HG03460 (cell line): ENCODE data around the gene MAD1L1.

Source experiments
- ATAC-seq: cut with Tn5 transposase; IDR thresholded peaks from one replicate; pipeline ENCODE4 v1.9.1; 2021; ENCODE audit not compliant: unreplicated experiment

The MAD1L1 gene

DNA sequence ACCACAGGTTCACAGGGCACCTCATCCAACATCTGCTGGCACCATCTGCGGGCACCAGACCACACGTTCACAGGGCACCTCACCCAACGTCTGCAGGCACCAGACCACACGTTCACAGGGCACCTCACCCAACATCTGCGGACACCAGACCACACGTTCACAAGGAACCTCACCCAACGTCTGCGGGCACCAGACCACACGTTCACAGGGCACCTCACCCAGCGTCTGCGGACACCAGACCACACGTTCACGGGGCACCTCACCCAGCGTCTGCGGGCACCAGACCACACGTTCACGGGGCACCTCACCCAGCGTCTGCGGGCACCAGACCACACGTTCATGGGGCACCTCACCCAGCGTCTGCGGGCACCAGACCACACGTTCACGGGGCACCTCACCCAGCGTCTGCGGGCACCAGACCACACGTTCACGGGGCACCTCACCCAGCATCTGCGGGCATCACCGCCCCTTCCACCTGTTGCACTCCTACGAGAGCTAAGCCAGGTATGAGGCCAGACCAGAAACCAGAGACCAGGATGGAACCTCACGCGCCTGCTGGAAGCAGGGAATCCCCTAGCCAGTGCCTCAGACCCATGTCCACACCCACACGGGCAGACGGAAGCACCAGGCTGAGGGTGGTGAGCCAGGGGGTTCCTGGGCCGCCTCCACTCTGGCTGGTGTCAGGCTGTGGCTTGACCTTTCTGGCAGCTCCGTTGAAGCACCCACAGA lies 182.8 kb downstream of the MAD1L1 start:
- ATAC-seq = no peak

DNA sequence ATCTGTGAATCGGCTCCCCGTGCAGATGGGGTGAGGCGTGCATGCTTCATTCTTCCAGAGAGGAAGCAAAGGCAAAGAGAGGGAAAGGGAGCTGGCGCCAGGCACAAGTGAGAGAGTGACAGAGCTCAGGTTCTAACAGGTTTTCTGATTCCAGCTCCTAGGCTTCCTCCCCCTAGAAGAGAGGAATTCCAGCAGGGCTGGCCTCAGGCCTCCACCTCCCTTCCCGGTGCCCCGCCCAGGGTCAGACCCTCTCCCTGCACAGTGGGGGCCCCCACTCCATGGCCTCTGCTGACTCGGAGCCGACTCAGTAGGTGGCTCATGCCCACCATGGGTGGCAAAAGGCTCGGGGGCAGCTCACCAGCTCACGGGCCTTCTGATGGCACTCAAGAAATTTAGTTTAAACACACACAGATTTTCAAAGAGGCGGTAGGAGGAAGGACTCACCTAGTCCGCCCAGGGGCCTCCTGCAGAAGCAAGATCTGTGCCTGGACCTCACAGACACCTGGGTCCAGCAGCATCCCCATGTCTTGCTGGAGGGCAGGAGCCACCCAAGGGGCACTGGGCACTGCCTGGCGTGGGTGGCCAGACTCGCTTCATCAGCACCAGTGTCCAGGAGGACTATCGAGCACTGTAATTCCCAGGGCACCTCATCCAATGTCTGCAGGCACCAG lies 183.5 kb downstream of the MAD1L1 start:
- ATAC-seq = no peak

GRCh38 chr7:2048531-2048930 lies 184.2 kb downstream of the MAD1L1 start:
- no peak for ATAC-seq

- no peak for ATAC-seq
Measured at GRCh38 chr7:2048006-2048405, 184.7 kb downstream of the MAD1L1 start.

GRCh38 chr7:2046581-2047565 lies 185.9 kb downstream of the MAD1L1 start:
- ATAC-seq = no peak

GRCh38 chr7:2045559-2046405 lies 187.0 kb downstream of the MAD1L1 start:
- no peak for ATAC-seq

GRCh38 chr7:2044883-2045471 lies 187.8 kb downstream of the MAD1L1 start:
- no peak for ATAC-seq

- no peak for ATAC-seq
Measured at GRCh38 chr7:2044311-2044882, 188.3 kb downstream of the MAD1L1 start.

DNA sequence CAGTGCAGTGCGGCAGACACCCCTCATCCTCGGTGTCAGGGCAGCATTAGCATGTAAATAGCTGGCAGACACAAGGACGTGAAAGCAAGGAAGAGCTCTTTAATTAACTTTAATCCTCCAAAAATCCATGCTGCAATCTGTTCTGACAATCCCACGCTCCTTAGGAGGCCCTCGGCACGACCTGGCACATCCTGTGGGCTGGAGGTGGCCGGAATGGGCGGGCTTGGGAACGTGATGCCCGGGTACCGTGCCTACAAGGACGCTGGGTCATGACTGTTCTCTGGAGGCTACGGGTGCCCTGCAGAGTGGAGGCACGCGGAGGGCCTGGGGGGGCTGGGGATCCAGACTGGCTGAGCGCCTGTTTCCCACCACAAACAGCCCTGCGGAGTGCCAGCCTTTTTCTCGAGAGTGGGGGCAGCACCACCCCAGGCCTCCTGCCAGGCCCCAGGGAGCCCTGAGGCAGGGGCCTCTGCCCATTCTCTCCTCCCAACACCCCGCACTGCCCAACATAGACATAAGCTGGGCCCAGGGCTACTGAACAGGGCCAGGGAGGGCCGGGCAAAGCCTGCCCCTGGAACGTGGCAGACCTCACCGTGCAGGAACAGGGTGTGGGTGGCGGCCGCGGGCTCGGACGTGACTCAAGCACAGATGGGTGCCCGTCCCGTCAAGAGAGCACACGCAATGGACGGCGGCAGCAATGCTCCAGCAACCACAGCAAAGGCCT lies 189.3 kb downstream of the MAD1L1 start:
- ATAC-seq = no peak

DNA sequence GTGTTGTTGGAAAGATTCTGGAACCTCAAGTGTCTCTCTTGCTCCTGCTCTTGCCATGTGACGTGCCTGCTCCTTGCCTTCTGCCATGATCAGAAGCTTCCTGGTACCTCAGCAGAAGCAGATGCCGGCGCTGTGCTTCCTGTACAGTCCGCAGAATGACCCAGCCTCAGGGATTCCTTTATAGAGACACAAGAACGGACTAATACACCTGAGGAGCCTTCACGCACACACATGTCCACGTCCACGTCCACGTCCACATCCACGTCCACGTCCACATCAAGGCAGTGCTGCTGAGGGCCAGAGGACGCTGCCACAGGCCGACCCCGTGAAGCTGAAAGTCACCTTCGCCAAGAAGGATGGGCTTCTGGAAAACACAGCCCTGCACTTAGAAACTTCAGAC lies 190.1 kb downstream of the MAD1L1 start:
- no peak for ATAC-seq

- ATAC-seq = no peak
Measured at GRCh38 chr7:2041496-2042367, 191.0 kb downstream of the MAD1L1 start.

DNA sequence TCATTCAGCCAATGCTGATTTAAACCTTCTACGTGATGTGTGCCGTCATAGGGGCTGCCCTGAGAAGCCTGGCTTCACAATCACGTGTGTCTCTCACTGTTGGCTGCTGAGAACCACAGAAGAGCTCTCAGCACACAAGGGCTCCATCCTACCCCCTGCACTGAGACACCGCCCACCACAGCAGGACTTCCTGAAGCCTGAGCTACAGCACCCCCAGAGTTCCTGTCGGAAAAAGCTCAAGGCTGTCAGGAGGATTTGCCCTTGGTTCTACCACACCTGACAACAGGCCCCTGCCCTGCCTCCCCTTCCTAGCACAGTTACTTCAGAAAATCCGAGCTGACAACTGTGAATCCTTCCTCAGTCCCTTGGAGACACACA lies 191.9 kb downstream of the MAD1L1 start:
- no peak for ATAC-seq

GRCh38 chr7:2040201-2040892 lies 192.4 kb downstream of the MAD1L1 start:
- ATAC-seq = no peak

DNA sequence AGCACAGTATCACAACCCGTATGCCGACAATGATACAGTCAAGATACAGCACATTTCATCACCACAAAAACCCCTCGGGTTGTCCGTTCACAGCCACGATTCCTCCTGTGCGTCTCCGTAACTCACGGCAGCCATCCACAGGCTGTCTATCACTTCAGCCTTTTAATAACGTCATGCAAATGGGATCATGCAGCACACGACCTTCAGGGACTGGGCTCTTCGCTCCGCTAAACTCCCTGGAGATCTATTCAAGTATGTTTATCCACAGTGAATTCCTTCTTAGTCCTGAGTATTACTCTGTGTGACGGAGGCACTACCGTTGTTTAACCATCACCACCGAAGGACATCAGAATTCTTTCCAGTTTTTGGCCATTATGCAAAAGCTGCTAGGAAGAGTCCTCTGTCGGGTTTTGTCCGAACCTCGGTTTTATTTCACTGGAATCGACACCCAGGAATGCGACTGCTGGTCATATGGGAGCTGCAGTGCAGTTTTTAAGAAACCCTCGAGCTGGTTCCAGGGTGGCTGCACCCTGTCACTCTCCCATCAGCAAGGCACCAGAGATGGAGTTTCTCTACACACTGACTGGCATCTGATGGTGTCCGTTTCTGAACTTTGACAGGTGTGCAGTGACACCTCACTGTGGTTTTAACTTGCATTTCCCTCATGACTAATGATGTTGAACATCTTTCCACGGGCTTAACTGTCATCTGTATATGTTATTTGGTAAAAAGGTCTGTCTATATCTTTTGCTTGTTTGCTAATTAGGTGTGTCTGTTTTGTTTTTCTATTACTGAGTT lies 193.6 kb downstream of the MAD1L1 start:
- ATAC-seq = no peak

GRCh38 chr7:2037808-2038522 lies 194.8 kb downstream of the MAD1L1 start:
- ATAC-seq = no peak

DNA sequence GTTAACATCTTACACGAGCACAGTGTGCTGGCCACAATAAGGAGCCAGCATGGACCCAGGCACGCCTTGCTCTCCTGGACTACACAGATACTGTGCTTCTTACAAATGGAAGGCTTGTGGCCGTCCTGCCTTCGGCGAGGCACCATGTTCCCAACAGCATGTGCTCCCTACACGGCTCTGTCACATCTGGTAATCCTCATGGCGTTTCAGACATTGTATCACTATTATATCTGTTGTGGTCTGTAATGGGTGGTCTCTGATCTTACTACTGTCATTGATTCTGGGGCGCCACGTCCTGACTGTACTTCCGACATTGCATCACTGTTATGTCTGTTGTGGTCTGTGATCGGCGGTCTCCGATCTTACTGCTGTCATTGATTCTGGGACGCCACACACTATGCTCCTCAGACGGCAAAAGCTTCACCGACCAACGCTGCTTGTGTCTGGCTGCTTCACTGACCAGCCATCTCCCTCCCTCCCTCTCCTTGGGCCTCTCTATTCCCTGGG lies 195.4 kb downstream of the MAD1L1 start:
- no peak for ATAC-seq
